Neural cell (in vitro differentiated cells): ENCODE measurements around the gene ANKRD7. TPM values are rescaled to one million over a fixed set of nuclear protein-coding genes. Genes with fewer than 3 reads are reported as not detected.

ENCODE experiments used
- H2AFZ ChIP-seq: fragments of 200-600, 300-800 bp; sonication (generic), shearing (Covaris generic); 2 replicates; pipeline ENCODE4 v1.6.0; 2014; ENCODE audit warnings: low read depth, mild to moderate bottlenecking, antibody characterized with exemption, low read length, moderate library complexity
- H3F3A ChIP-seq: fragments of 200-600 bp; shearing (Covaris generic); 2 replicates; pipeline ENCODE4 v1.6.1; 2016; ENCODE audit warnings: mild to moderate bottlenecking, moderate library complexity, mixed read lengths, antibody characterized with exemption, low read length; ENCODE audit not compliant: insufficient read depth, poor library complexity, severe bottlenecking
- H3K27ac ChIP-seq: fragments of 200-600, 300-800 bp; sonication (generic), shearing (Covaris generic); 2 replicates; pipeline ENCODE4 v1.5.1; 2014; ENCODE audit warnings: mild to moderate bottlenecking, low read length, moderate library complexity
- H3K27me3 ChIP-seq: fragments of 300-800, 200-600 bp; sonication (generic), shearing (Covaris generic); 2 replicates; pipeline ENCODE4 v1.6.0; 2014; ENCODE audit warnings: mild to moderate bottlenecking, low read depth, low read length, moderate library complexity; ENCODE audit not compliant: insufficient read depth
- H3K36me3 ChIP-seq: fragments of 300-800, 200-600 bp; sonication (generic), shearing (Covaris generic); 2 replicates; pipeline ENCODE4 v1.5.1; 2014; ENCODE audit warnings: mild to moderate bottlenecking, antibody characterized with exemption, low read length, moderate library complexity; ENCODE audit not compliant: insufficient read depth
- H3K4me2 ChIP-seq: fragments of 300-800, 200-600 bp; sonication (generic), shearing (Covaris generic); 2 replicates; pipeline ENCODE4 v1.6.0; 2014; ENCODE audit warnings: mild to moderate bottlenecking, low read length
- H3K4me3 ChIP-seq: fragments of 300-800, 200-600 bp; sonication (generic), shearing (Covaris generic); 2 replicates; pipeline ENCODE4 v1.5.1; 2014; ENCODE audit warnings: mild to moderate bottlenecking, low read length, moderate library complexity
- H3K79me2 ChIP-seq: fragments of 200-600 bp; shearing (Covaris generic); replicated peaks from 2 replicates; pipeline ENCODE4 v1.6.0; 2014; ENCODE audit warnings: mild to moderate bottlenecking, low read length, moderate library complexity; ENCODE audit not compliant: insufficient read depth
- H3K9ac ChIP-seq: fragments of 300-800, 200-600 bp; sonication (generic), shearing (Covaris generic); 2 replicates; pipeline ENCODE4 v1.6.1; 2016; ENCODE audit warnings: mild to moderate bottlenecking, low read length, mixed read lengths
- H3K9me2 ChIP-seq: fragments of 200-600 bp; shearing (Covaris generic); 2 replicates; pipeline ENCODE4 v1.6.1; 2016; ENCODE audit warnings: mild to moderate bottlenecking, low read length, mixed read lengths; ENCODE audit not compliant: insufficient read depth
- H3K9me3 ChIP-seq: fragments of 200-600, 300-800 bp; sonication (generic), shearing (Covaris generic); 2 replicates; pipeline ENCODE4 v1.6.1; 2016; ENCODE audit warnings: mild to moderate bottlenecking, mixed run types, low read length, moderate library complexity, mixed read lengths
- H4K20me1 ChIP-seq: fragments of 200-600 bp; shearing (Covaris generic); 2 replicates; pipeline ENCODE4 v1.6.1; 2016; ENCODE audit warnings: mild to moderate bottlenecking, mixed run types; ENCODE audit not compliant: insufficient read depth
- EP300 ChIP-seq: fragments of 450-650 bp; conservative IDR thresholded peaks from 2 replicates; pipeline ENCODE4 v1.6.1; 2014; ENCODE audit warnings: antibody characterized with exemption, mild to moderate bottlenecking, moderate library complexity; ENCODE audit not compliant: poor library complexity, severe bottlenecking
- EZH2 ChIP-seq: fragments of 200-600, 300-800 bp; shearing (Covaris generic), sonication (generic); IDR thresholded peaks from 2 replicates; pipeline ENCODE4 v1.6.1; 2014; ENCODE audit warnings: antibody characterized with exemption, low read length, borderline replicate concordance, mild to moderate bottlenecking; ENCODE audit not compliant: insufficient read depth, poor library complexity, severe bottlenecking
- MXI1 ChIP-seq: fragments of 450-650 bp; conservative IDR thresholded peaks from 2 replicates; pipeline ENCODE4 v1.6.1; 2014; ENCODE audit warnings: antibody characterized with exemption, mild to moderate bottlenecking; ENCODE audit not compliant: poor library complexity, severe bottlenecking
- POLR2AphosphoS5 ChIP-seq: IDR thresholded peaks from 2 replicates; pipeline ENCODE4 v1.6.1; 2012
- RAD21 ChIP-seq: fragments of 450-650 bp; conservative IDR thresholded peaks from 2 replicates; pipeline ENCODE4 v1.6.1; 2014; ENCODE audit warnings: antibody characterized with exemption, mild to moderate bottlenecking, moderate library complexity
- SMC3 ChIP-seq: fragments of 450-650 bp; conservative IDR thresholded peaks from 2 replicates; pipeline ENCODE4 v1.6.1; 2014; ENCODE audit warnings: antibody characterized with exemption, mild to moderate bottlenecking, moderate library complexity; ENCODE audit not compliant: poor library complexity
- TAF1 ChIP-seq: IDR thresholded peaks from 2 replicates; pipeline ENCODE4 v1.6.1; 2012; ENCODE audit warnings: low read depth
- polyA plus RNA-seq: library from polyadenylated mRNA; depleted of rRNA; stranded (reverse); fragments of >200 nt; gene quantifications from 2 replicates; pipeline ENCODE4 v1.2.3, GENCODE V29; 2014
- TF ChIP-seq, protein P1 (sequence below): fragments of 450-650 bp; IDR thresholded peaks from 2 replicates; pipeline ENCODE4 v1.5.1; 2014; ENCODE audit warnings: antibody characterized with exemption, mild to moderate bottlenecking, moderate library complexity; ENCODE audit not compliant: poor library complexity, severe bottlenecking
- TF ChIP-seq, protein P2 (sequence below): IDR thresholded peaks from 2 replicates; pipeline ENCODE4 v1.6.1; 2012; ENCODE audit warnings: borderline replicate concordance

Gene ANKRD7
- polyA plus RNA-seq, 1 donor from 2014 or later: not detected

DNA sequence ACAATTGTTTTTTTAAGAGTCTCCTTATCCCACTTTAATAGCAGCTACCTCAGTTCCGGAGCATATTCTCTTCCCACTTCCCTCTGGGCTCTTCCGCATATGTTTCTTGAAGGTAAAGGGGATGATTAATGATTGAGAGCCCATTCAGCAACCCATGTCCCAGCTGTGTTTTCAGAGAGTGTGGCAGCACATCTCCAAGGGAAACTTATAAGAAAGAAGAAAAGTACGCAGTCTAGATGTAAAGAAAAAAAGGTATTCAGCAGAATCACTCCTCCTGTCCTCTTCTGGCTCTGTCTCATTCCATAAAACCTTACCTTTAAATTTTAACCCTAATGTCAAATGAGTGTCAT lies 9.7 kb upstream of the ANKRD7 start:
- Histone ChIP-seq H3K27ac (no peak overlapping the region), H3K9me2 (no peaks in the 10 kb centered on the region), H3K9ac (no peak overlapping the region), H3K27me3 (no peaks in the 10 kb centered on the region), H4K20me1 (no peaks in the 10 kb centered on the region), H3K79me2 (no peaks in the 10 kb centered on the region), H3K9me3 (no peaks in the 10 kb centered on the region), H3K36me3 (no peaks in the 10 kb centered on the region), H3F3A (no peaks in the 10 kb centered on the region), H2AFZ (no peak overlapping the region), H3K4me3 (no peak overlapping the region), H3K4me2 (no peak overlapping the region)
- TF ChIP-seq MXI1 (no peak), EZH2 (no peak), POLR2AphosphoS5 (no peak), TAF1 (no peak), RAD21 (no peak), SMC3 (no peak), EP300 (no peak)
- TF ChIP-seq, protein P1, sequence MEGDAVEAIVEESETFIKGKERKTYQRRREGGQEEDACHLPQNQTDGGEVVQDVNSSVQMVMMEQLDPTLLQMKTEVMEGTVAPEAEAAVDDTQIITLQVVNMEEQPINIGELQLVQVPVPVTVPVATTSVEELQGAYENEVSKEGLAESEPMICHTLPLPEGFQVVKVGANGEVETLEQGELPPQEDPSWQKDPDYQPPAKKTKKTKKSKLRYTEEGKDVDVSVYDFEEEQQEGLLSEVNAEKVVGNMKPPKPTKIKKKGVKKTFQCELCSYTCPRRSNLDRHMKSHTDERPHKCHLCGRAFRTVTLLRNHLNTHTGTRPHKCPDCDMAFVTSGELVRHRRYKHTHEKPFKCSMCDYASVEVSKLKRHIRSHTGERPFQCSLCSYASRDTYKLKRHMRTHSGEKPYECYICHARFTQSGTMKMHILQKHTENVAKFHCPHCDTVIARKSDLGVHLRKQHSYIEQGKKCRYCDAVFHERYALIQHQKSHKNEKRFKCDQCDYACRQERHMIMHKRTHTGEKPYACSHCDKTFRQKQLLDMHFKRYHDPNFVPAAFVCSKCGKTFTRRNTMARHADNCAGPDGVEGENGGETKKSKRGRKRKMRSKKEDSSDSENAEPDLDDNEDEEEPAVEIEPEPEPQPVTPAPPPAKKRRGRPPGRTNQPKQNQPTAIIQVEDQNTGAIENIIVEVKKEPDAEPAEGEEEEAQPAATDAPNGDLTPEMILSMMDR: no peak

DNA sequence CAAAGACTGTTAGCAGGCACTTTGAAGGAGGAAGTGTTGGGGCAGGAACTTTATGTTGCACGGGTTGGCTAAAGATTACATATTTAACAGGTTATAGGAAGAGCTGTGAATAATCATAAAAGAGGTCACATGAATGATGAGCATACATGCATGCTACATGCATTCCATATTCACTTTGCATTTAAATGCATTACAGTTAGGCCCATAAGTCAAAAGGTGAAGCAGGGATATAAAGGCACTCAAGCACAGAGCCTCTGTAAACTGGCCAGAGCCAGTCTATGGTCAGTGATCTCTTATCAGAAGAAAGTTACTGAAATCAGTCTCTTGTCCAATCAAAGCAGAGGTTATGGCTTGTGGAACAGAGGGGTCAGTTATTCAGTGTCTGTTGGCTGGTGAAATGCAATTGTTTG lies 7.3 kb upstream of the ANKRD7 start:
- Histone ChIP-seq H3K9me3 (no peaks in the 10 kb centered on the region), H2AFZ (no peak overlapping the region), H3K9ac (no peak overlapping the region), H3K27me3 (no peaks in the 10 kb centered on the region), H3K27ac (no peak overlapping the region), H3K9me2 (no peaks in the 10 kb centered on the region), H3K36me3 (no peaks in the 10 kb centered on the region), H3F3A (no peaks in the 10 kb centered on the region), H3K79me2 (no peaks in the 10 kb centered on the region), H4K20me1 (no peaks in the 10 kb centered on the region), H3K4me2 (no peak overlapping the region), H3K4me3 (no peak overlapping the region)
- TF ChIP-seq RAD21 (no peak), EP300 (no peak)
- TF ChIP-seq, protein P2, sequence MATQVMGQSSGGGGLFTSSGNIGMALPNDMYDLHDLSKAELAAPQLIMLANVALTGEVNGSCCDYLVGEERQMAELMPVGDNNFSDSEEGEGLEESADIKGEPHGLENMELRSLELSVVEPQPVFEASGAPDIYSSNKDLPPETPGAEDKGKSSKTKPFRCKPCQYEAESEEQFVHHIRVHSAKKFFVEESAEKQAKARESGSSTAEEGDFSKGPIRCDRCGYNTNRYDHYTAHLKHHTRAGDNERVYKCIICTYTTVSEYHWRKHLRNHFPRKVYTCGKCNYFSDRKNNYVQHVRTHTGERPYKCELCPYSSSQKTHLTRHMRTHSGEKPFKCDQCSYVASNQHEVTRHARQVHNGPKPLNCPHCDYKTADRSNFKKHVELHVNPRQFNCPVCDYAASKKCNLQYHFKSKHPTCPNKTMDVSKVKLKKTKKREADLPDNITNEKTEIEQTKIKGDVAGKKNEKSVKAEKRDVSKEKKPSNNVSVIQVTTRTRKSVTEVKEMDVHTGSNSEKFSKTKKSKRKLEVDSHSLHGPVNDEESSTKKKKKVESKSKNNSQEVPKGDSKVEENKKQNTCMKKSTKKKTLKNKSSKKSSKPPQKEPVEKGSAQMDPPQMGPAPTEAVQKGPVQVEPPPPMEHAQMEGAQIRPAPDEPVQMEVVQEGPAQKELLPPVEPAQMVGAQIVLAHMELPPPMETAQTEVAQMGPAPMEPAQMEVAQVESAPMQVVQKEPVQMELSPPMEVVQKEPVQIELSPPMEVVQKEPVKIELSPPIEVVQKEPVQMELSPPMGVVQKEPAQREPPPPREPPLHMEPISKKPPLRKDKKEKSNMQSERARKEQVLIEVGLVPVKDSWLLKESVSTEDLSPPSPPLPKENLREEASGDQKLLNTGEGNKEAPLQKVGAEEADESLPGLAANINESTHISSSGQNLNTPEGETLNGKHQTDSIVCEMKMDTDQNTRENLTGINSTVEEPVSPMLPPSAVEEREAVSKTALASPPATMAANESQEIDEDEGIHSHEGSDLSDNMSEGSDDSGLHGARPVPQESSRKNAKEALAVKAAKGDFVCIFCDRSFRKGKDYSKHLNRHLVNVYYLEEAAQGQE: no peak
